ENCODE results near the gene FLNB. TPM values are rescaled to one million over a fixed set of nuclear protein-coding genes. Genes with fewer than 3 reads are reported as not detected.
A peak's percentile ranks its signal among the peaks of the same experiment; 100 is the strongest.
"Not testable (repeated sequence)": the region's sequence is repeated elsewhere in the genome, so short reads cannot be mapped to it uniquely, and the experiment has no call there.

Gene FLNB
- polyA plus RNA-seq, 4 donors, result 137 to 335 (median 205) TPM

DNA sequence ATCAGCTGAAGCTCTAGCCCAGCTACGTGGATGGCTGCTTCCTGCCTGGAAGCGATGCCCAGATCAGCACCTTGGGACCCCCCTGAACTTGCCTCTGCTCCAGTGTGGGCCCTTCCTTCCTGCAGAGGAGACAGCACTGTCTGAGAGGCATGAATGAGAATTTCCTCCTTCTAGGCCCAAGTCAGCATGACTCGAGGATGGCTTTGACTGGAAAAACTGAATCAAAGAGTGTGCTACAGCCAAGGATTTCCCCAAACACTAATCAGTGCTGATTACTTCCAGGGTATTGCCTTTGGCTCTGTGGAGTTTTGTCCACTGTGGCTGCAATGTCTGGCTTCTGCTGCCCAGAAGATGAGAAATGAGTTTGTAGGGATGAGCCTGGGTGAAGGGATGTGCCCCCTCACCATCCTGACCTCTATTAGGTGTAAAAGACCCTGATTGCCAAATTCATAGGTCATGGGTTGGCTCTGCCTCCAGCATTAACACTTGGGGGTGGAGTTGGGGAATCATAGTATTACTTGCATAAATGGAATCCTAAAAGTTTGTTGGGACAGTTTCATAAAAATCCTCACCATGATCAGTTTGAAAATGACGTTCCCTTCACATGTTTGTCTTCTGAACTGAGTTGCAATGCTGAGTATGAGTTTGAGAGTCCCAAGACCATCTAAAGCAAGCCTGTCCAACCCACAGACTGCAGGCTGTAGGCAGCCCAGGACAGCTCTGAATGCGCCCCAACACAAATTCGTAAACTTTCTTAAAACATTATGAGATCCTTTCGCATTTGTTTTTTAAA, 36.7 kb downstream of the FLNB start:
- no peak for FAIRE-seq
- Histone ChIP-seq H3K27me3 (ENCODE audit: control insufficient read depth in 3 of 3, insufficient read depth in 3 of 3, low read length in 3 of 3) (no peaks in the 10 kb centered on the region), H3K27ac (ENCODE audit: low read depth in 1 of 3, low read length in 2 of 3) (peak overlapping the region in 1 of 3 donors; percentile 57)

DNA sequence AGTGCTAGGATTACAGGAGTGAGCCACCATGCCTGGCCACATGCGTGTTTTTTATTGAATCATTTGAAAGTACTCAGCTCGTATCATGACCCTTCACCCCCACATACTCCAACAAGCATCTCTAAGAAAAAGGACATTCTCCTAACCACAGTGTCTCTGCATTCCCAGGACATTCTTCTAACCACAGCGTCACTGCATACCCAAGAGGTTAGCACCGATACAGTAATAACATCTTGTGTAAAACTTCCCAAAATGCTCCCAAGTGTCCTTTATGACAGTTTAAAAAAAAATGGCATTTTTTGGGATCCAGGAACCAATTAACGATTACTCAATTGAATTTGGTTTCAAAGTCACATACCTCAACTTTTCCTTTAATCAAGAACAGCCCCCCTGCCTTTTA, 39.6 kb downstream of the FLNB start:
- DNase-seq, result no peak
- Histone ChIP-seq H3K4me1 (ENCODE audit: control insufficient read depth in 3 of 3, insufficient read depth in 2 of 3, low read depth in 1 of 3, low read length in 2 of 3) (peaks cover 10 to 57% (median 23%) of the 10 kb centered on the region in 3 donors), H3K9me3 (ENCODE audit: control insufficient read depth in 2 of 2, insufficient read depth in 1 of 2, low read depth in 1 of 2, low read length in 1 of 2) (no peaks in the 10 kb centered on the region), H3K27me3 (ENCODE audit: control insufficient read depth in 3 of 3, insufficient read depth in 3 of 3, low read length in 3 of 3) (no peaks in the 10 kb centered on the region), H3K36me3 (ENCODE audit: control insufficient read depth in 3 of 3, insufficient read depth in 2 of 3, low read depth in 1 of 3, low read length in 3 of 3) (peaks cover 0 to 28% (median 0%) of the 10 kb centered on the region in 3 donors), H3K27ac (ENCODE audit: low read depth in 1 of 3, low read length in 2 of 3) (peak overlapping the region; percentile 33 to 97 (median 81)), H3K4me3 (ENCODE audit: low read depth in 1 of 3, low read length in 3 of 3) (no peak overlapping the region)
- no peak for FAIRE-seq
- WGBS, 3 donors, result 86 to 93% (median 90%) methylated on average over 5 of the region's 5 CpGs

More for the DNA sequence above, 36.7 kb downstream of the FLNB start:
- Histone ChIP-seq H3K9me3 (ENCODE audit: control insufficient read depth in 2 of 2, insufficient read depth in 1 of 2, low read depth in 1 of 2, low read length in 1 of 2) (no peaks in the 10 kb centered on the region), H3K36me3 (ENCODE audit: control insufficient read depth in 3 of 3, insufficient read depth in 2 of 3, low read depth in 1 of 3, low read length in 3 of 3) (peaks cover 0 to 37% (median 0%) of the 10 kb centered on the region in 3 donors), H3K4me3 (ENCODE audit: low read depth in 1 of 3, low read length in 3 of 3) (no peak overlapping the region), H3K4me1 (ENCODE audit: control insufficient read depth in 3 of 3, insufficient read depth in 2 of 3, low read depth in 1 of 3, low read length in 2 of 3) (peaks cover 12 to 48% (median 28%) of the 10 kb centered on the region in 3 donors)
- DNase-seq, result no peak
- 75 to 84% (median 76%) methylated on average over 7 of the region's 7 CpGs for WGBS, 3 donors

DNA sequence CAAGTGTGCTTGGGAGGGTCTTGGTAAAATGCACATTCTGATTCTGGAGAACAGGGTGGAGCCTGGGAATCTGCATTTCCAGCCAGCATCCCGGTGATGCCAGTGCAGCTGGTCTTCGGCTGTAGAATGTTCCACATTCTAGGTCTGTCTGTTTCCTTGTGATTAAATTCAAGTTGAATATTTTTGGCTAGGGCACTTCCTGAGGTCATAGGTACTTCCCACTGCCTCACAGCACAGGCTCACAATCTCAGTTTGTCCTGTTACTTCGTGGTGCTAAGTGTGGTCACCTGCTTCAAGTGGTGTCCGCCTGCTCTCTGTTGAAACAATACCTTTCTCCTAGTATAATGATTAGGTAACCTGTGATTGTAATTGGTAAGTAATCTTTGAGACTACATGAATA, 40.1 kb downstream of the FLNB start:
- H3K36me3 ChIP-seq (ENCODE audit: control insufficient read depth in 3 of 3, insufficient read depth in 2 of 3, low read depth in 1 of 3, low read length in 3 of 3), result peaks cover 0 to 28% (median 0%) of the 10 kb centered on the region in 3 donors
- H3K4me1 ChIP-seq (ENCODE audit: control insufficient read depth in 3 of 3, insufficient read depth in 2 of 3, low read depth in 1 of 3, low read length in 2 of 3), result peaks cover 10 to 59% (median 23%) of the 10 kb centered on the region in 3 donors
- peak in 1 of 2 donors; percentile 58 for DNase-seq
- no peak overlapping the region for H3K4me3 ChIP-seq (ENCODE audit: low read depth in 1 of 3, low read length in 3 of 3)
- no peaks in the 10 kb centered on the region for H3K9me3 ChIP-seq (ENCODE audit: control insufficient read depth in 2 of 2, insufficient read depth in 1 of 2, low read depth in 1 of 2, low read length in 1 of 2)
- WGBS, 3 donors, result 53 to 58% (median 55%) methylated on average over 4 of the region's 4 CpGs
- H3K27me3 ChIP-seq (ENCODE audit: control insufficient read depth in 3 of 3, insufficient read depth in 3 of 3, low read length in 3 of 3), result no peaks in the 10 kb centered on the region
- peak overlapping the region; percentile 33 to 97 (median 81) for H3K27ac ChIP-seq (ENCODE audit: low read depth in 1 of 3, low read length in 2 of 3)
- no peak for FAIRE-seq

DNA sequence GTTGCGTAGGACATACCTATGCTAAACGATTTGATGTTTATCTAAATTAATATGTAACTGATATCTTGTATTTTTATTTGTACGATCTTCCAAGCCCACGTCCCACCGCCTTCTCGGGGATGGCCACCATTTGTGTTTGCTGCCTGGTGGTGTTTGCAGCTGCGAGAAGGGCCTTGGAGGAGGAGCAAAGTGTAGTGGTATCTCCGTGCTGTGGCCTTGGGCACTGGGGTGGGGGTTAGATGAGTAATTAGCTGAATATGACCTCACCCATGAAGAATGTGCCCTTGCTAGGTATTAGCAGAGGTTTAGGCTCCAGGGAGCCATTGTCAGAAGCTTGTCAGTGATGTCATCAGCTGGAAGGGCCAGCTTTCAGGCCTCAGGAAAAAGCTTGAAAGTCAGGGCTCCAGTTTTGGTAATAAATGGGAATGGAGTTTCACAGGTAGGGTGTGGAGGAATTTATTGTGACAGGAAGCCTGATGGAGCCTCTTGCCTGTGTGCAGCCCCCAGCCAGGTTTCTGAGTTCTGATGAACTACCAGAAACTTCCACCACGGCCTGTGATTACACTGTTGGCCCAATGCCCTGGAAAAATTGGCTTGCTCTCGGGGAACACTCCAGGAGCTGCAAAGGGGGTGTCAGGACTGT, 41.0 kb downstream of the FLNB start:
- H3K4me1 ChIP-seq (ENCODE audit: control insufficient read depth in 3 of 3, insufficient read depth in 2 of 3, low read depth in 1 of 3, low read length in 2 of 3), result peaks cover 10 to 55% (median 21%) of the 10 kb centered on the region in 3 donors
- peak; percentile 92 to 93 for DNase-seq

DNA sequence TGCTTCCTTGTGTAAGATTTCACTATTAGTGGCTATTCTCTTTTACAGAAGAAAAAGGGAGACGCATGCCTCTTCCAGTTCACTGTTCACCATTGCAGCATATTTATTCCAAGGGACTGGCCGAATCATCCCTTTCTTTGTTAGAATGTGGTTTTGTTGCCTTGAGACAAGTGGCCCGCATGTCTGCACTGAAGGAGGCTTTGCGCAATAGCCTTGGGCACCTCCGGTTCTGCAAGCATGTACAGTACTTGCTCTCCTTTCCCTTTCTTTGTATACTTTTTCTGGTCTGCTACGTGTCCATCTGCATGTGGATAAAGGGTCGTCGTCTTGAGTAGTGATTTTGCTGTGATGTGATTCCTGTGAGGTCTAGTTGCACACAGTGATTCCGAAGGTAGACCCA, 43.0 kb downstream of the FLNB start:
- Histone ChIP-seq H3K27ac (ENCODE audit: low read depth in 1 of 3, low read length in 2 of 3) (peak overlapping the region; percentile 59 to 97 (median 70)), H3K36me3 (ENCODE audit: control insufficient read depth in 3 of 3, insufficient read depth in 2 of 3, low read depth in 1 of 3, low read length in 3 of 3) (peaks cover 0 to 17% (median 0%) of the 10 kb centered on the region in 3 donors), H3K9me3 (ENCODE audit: control insufficient read depth in 2 of 2, insufficient read depth in 1 of 2, low read depth in 1 of 2, low read length in 1 of 2) (no peaks in the 10 kb centered on the region), H3K27me3 (ENCODE audit: control insufficient read depth in 3 of 3, insufficient read depth in 3 of 3, low read length in 3 of 3) (no peaks in the 10 kb centered on the region), H3K4me3 (ENCODE audit: low read depth in 1 of 3, low read length in 3 of 3) (no peak overlapping the region), H3K4me1 (ENCODE audit: control insufficient read depth in 3 of 3, insufficient read depth in 2 of 3, low read depth in 1 of 3, low read length in 2 of 3) (peaks cover 10 to 55% (median 21%) of the 10 kb centered on the region in 3 donors)
- FAIRE-seq (no peak), DNase-seq (no peak)
- WGBS, 3 donors, result 72 to 85% (median 77%) methylated on average over 9 of the region's 9 CpGs

More for the DNA sequence above, 41.0 kb downstream of the FLNB start:
- Histone ChIP-seq H3K36me3 (ENCODE audit: control insufficient read depth in 3 of 3, insufficient read depth in 2 of 3, low read depth in 1 of 3, low read length in 3 of 3) (peaks cover 0 to 28% (median 0%) of the 10 kb centered on the region in 3 donors), H3K27ac (ENCODE audit: low read depth in 1 of 3, low read length in 2 of 3) (peak overlapping the region; percentile 82 to 97 (median 94)), H3K4me3 (ENCODE audit: low read depth in 1 of 3, low read length in 3 of 3) (no peak overlapping the region), H3K27me3 (ENCODE audit: control insufficient read depth in 3 of 3, insufficient read depth in 3 of 3, low read length in 3 of 3) (no peaks in the 10 kb centered on the region), H3K9me3 (ENCODE audit: control insufficient read depth in 2 of 2, insufficient read depth in 1 of 2, low read depth in 1 of 2, low read length in 1 of 2) (no peaks in the 10 kb centered on the region)
- FAIRE-seq, result no peak
- WGBS, 3 donors, result 17 to 53% (median 43%) methylated on average over 10 of the region's 10 CpGs

DNA sequence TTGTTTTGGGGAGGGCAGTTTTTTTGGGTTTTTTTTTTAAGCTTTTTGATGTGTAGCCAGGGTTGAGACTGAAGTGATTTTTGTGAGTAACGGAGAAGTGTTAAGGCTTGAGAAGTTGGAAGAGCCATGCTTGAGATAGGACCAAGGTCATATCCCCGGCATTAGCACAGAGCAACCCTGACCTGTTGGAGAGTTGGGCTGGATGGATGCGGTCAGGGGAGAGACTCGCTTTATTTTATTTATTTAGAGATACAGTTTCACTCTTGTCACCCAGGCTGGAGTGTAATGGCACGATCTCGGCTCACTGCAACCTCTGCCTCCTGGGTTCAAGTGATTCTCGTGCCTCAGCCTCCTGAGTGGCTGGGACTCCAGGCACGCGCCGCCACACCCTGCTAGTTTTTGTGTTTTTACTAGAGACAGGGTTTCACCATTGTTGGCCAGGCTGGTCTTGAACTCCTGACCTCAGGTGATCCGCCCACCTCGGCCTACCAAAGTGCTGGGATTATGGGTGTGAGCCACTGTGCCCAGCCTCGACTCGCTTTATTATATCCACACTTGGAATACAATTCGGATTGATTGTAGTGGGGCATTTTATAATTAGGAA, 43.5 kb downstream of the FLNB start:
- 63 to 80% (median 69%) methylated on average over 15 of the region's 15 CpGs for WGBS, 3 donors
- not testable (repeated sequence) for H3K4me3 ChIP-seq (ENCODE audit: low read depth in 1 of 3, low read length in 3 of 3); DNase-seq; H3K9me3 ChIP-seq (ENCODE audit: control insufficient read depth in 2 of 2, insufficient read depth in 1 of 2, low read depth in 1 of 2, low read length in 1 of 2); FAIRE-seq; H3K27me3 ChIP-seq (ENCODE audit: control insufficient read depth in 3 of 3, insufficient read depth in 3 of 3, low read length in 3 of 3)
- Histone ChIP-seq H3K36me3 (ENCODE audit: control insufficient read depth in 3 of 3, insufficient read depth in 2 of 3, low read depth in 1 of 3, low read length in 3 of 3) (peaks cover 0 to 22% (median 0%) of the 10 kb centered on the region in 3 donors), H3K27ac (ENCODE audit: low read depth in 1 of 3, low read length in 2 of 3) (peak overlapping the region; percentile 59 to 97 (median 70)), H3K4me1 (ENCODE audit: control insufficient read depth in 3 of 3, insufficient read depth in 2 of 3, low read depth in 1 of 3, low read length in 2 of 3) (peaks cover 10 to 55% (median 21%) of the 10 kb centered on the region in 3 donors)

DNA sequence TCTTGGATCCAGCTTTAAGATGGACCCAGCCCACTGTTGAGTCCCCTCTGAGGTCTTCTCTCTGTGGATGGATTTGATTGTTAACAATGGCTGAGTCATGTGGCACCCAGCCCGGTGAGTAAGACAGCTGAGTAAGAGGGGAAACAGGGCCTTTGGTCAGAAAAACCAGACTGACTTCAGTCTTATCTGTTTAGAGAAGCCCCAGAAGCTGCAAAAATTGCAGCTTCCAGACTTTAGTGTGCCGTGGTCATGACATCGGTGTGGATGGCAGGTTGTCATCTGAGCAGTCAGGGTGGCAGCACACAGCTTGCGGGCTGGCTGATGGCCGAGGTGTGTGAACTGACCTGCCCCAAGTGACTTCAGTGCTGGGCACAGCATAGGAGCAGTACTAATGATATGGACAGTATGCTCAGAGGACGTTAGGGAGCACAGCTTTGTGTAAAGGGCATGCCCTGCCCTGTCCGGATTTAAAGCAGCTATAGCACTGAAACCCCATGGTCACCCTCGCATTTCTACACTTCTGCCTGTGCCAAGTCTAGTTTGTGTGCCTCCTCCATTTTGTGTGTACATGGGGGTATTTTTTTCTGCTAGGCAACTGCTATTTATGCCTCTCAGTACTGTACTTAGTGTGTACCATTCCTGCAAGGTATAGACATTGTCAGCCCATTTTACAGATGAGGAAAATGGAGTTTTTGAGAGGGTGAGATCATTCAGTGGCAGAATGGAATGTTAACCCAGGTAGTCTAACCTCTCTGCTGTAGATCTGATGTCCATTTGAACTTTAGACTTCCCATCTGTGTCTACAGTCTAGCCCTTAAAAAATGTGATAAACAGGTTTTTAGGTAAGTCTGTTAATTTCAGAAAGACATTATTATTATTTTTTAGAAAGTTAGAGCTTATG, 44.4 kb downstream of the FLNB start:
- peak; percentile 71 to 75 for DNase-seq
- Histone ChIP-seq H3K4me3 (ENCODE audit: low read depth in 1 of 3, low read length in 3 of 3) (no peak overlapping the region), H3K27ac (ENCODE audit: low read depth in 1 of 3, low read length in 2 of 3) (peak overlapping the region; percentile 27 to 70 (median 59)), H3K9me3 (ENCODE audit: control insufficient read depth in 2 of 2, insufficient read depth in 1 of 2, low read depth in 1 of 2, low read length in 1 of 2) (no peaks in the 10 kb centered on the region), H3K36me3 (ENCODE audit: control insufficient read depth in 3 of 3, insufficient read depth in 2 of 3, low read depth in 1 of 3, low read length in 3 of 3) (peaks cover 0 to 25% (median 0%) of the 10 kb centered on the region in 3 donors), H3K4me1 (ENCODE audit: control insufficient read depth in 3 of 3, insufficient read depth in 2 of 3, low read depth in 1 of 3, low read length in 2 of 3) (peaks cover 10 to 55% (median 21%) of the 10 kb centered on the region in 3 donors), H3K27me3 (ENCODE audit: control insufficient read depth in 3 of 3, insufficient read depth in 3 of 3, low read length in 3 of 3) (no peaks in the 10 kb centered on the region)
- FAIRE-seq, result no peak
- WGBS, 3 donors, result 25 to 41% (median 38%) methylated on average over 8 of the region's 8 CpGs
